COLO668 (cell line): ENCODE measurements around the gene MEI1.

Experiments
- DNase-seq: peaks from one replicate; lab custom pipeline; 2025; ENCODE audit not compliant: unreplicated experiment; lab: John Stamatoyannopoulos, UW

MEI1 gene

GRCh38 chr22:41742918-41743317 is 43.6 kb downstream of the MEI1 start:
- no peak for DNase-seq

- no peak for DNase-seq
Observed at GRCh38 chr22:41745968-41746367, 46.7 kb downstream of the MEI1 start.

- DNase-seq, result peak; percentile 64
Observed at GRCh38 chr22:41746567-41747400, 47.5 kb downstream of the MEI1 start.

GRCh38 chr22:41752011-41752970 is 53.0 kb downstream of the MEI1 start:
- no peak for DNase-seq

- DNase-seq, result no peak
Observed at GRCh38 chr22:41753984-41754383, 54.7 kb downstream of the MEI1 start.

GRCh38 chr22:41757502-41757901 is 58.2 kb downstream of the MEI1 start:
- no peak for DNase-seq

- no peak for DNase-seq
Observed at GRCh38 chr22:41758231-41758630, 58.9 kb downstream of the MEI1 start.

- DNase-seq, result peak; percentile 80
Observed at GRCh38 chr22:41762980-41763779, 63.9 kb downstream of the MEI1 start.

- DNase-seq, result no peak
Observed at GRCh38 chr22:41766476-41766875, 67.2 kb downstream of the MEI1 start.

GRCh38 chr22:41768430-41768829 is 69.1 kb downstream of the MEI1 start:
- DNase-seq, result no peak

GRCh38 chr22:41770715-41771468 is 71.6 kb downstream of the MEI1 start:
- DNase-seq, result no peak

GRCh38 chr22:41772198-41772597 is 72.9 kb downstream of the MEI1 start:
- DNase-seq, result no peak

- DNase-seq, result no peak
Observed at GRCh38 chr22:41772645-41773044, 73.3 kb downstream of the MEI1 start.

GRCh38 chr22:41775338-41775737 is 76.0 kb downstream of the MEI1 start:
- DNase-seq, result no peak

GRCh38 chr22:41775976-41776375 is 76.7 kb downstream of the MEI1 start:
- no peak for DNase-seq

- DNase-seq, result no peak
Observed at GRCh38 chr22:41776381-41776780, 77.1 kb downstream of the MEI1 start.

GRCh38 chr22:41777749-41778425 is 78.6 kb downstream of the MEI1 start:
- no peak for DNase-seq

GRCh38 chr22:41779929-41780505 is 80.7 kb downstream of the MEI1 start:
- DNase-seq, result no peak

- DNase-seq, result no peak
Observed at GRCh38 chr22:41780746-41781505, 81.6 kb downstream of the MEI1 start.
